ENCODE measurements around the gene RNF123. TPM values are rescaled to one million over a fixed set of nuclear protein-coding genes. Genes with fewer than 3 reads are reported as not detected.

RNF123 gene
- polyA plus RNA-seq, 1 experiment: 61.2 TPM

- no peak for TF ChIP-seq CTCF (IDR thresholded peaks at IDR 0.05; ENCODE audit: insufficient read depth, low read depth, low read length)
- ChIA-PET POLR2A (no interaction called here), CTCF (interaction anchor here (1.9 kb wide), 1 partner anchor 18 kb away, joined by 6 read pairs; no protein-coding TSS in a partner anchor)
- peaks cover 33% of the 10 kb centered on the region for H3K36me3 ChIP-seq (ENCODE audit: control insufficient read depth, insufficient read depth, low read length)
- DNase-seq (ENCODE audit: low read depth): no peak
- no peaks in the 10 kb centered on the region for H3K27me3 ChIP-seq (ENCODE audit: control insufficient read depth, insufficient read depth, low read length)
- no peak overlapping the region for H3K4me3 ChIP-seq (ENCODE audit: low read depth, low read length)
Observed at GRCh38 chr3:49699281-49699979, 10.1 kb downstream of the RNF123 start.

- no peak for TF ChIP-seq CTCF (IDR thresholded peaks at IDR 0.05; ENCODE audit: insufficient read depth, low read depth, low read length)
- CTCF ChIA-PET: interaction anchor here (1.5 to 4.9 kb wide), 3 partner anchors 12 to 139 kb away, joined by 6 to 31 read pairs (median 9); no protein-coding TSS in a partner anchor
- POLR2A ChIA-PET: no interaction called here
- Histone ChIP-seq H3K4me3 (ENCODE audit: low read depth, low read length) (no peak overlapping the region), H3K36me3 (ENCODE audit: control insufficient read depth, insufficient read depth, low read length) (peaks cover 38% of the 10 kb centered on the region), H3K27me3 (ENCODE audit: control insufficient read depth, insufficient read depth, low read length) (no peaks in the 10 kb centered on the region)
- no peak for DNase-seq (ENCODE audit: low read depth)
Observed at GRCh38 chr3:49700014-49700413, 10.7 kb downstream of the RNF123 start.

GRCh38 chr3:49700453-49701128 lies 11.2 kb downstream of the RNF123 start:
- Histone ChIP-seq H3K27me3 (ENCODE audit: control insufficient read depth, insufficient read depth, low read length) (no peaks in the 10 kb centered on the region), H3K36me3 (ENCODE audit: control insufficient read depth, insufficient read depth, low read length) (peaks cover 42% of the 10 kb centered on the region), H3K4me3 (ENCODE audit: low read depth, low read length) (no peak overlapping the region)
- no peak for DNase-seq (ENCODE audit: low read depth)
- 0 out of 2 replicates have a peak, but pooled peaks have one; percentile 5 for TF ChIP-seq CTCF (IDR thresholded peaks at IDR 0.05; ENCODE audit: insufficient read depth, low read depth, low read length)
- CTCF ChIA-PET: interaction anchor here (0.6 to 4.9 kb wide), 15 partner anchors 8 to 864 kb away, joined by 3 to 31 read pairs (median 5); partner anchors contain the start of genes AMIGO3, INKA1, MST1 and RNF123
- POLR2A ChIA-PET: no interaction called here

GRCh38 chr3:49701388-49702077 lies 12.2 kb downstream of the RNF123 start:
- peaks cover 47% of the 10 kb centered on the region for H3K36me3 ChIP-seq (ENCODE audit: control insufficient read depth, insufficient read depth, low read length)
- CTCF ChIA-PET: interaction anchor here (0.6 to 4.9 kb wide), 17 partner anchors 9 to 865 kb away, joined by 3 to 31 read pairs (median 5); partner anchors contain the start of genes AMIGO3, INKA1, MST1 and RNF123

More at GRCh38 chr3:49701388-49702077, 12.2 kb downstream of the RNF123 start:
- no peak overlapping the region for H3K4me3 ChIP-seq (ENCODE audit: low read depth, low read length)
- POLR2A ChIA-PET: no interaction called here
- TF ChIP-seq CTCF (IDR thresholded peaks at IDR 0.05; ENCODE audit: insufficient read depth, low read depth, low read length): peak; percentile 68
- no peak for DNase-seq (ENCODE audit: low read depth)
- no peaks in the 10 kb centered on the region for H3K27me3 ChIP-seq (ENCODE audit: control insufficient read depth, insufficient read depth, low read length)
